Measurements from ENCODE around the gene CD52.

The CD52 gene

DNA sequence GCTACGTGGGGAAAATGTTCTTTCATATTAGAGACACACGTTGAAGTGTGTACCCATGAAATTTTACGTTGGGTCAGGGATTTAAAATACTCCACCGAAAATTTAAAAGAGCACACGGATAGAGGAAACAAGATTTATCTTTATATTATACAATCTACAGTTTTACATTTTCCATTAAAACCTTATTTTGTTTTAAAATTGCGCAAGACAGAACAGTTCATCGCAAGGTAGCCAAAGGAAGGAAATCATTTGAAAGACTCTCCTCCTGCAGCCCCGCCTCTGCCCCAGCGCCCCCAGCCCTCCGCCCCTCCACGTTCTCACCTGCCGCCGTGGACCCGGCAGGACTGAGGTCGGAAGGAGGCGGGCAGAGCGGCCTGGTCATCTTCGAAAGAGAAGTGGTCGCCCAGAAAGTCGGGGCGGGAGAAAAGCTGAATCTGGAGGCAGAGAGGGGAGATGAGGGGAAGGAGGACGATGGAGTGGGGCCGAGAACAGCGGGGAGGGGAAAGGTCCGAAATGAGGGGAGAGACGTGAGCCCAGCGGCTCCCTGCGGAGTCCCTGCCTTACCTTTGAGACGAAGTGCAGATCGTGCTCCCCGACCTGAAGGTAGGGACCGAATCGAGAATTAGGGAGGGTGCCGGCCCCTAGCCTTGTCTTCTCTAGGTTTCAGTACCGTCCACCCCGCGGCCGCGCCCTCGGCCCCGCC, 18.2 kb downstream of the CD52 start:
- peak in 1 of 2 donors; percentile 36 for DNase-seq

DNA sequence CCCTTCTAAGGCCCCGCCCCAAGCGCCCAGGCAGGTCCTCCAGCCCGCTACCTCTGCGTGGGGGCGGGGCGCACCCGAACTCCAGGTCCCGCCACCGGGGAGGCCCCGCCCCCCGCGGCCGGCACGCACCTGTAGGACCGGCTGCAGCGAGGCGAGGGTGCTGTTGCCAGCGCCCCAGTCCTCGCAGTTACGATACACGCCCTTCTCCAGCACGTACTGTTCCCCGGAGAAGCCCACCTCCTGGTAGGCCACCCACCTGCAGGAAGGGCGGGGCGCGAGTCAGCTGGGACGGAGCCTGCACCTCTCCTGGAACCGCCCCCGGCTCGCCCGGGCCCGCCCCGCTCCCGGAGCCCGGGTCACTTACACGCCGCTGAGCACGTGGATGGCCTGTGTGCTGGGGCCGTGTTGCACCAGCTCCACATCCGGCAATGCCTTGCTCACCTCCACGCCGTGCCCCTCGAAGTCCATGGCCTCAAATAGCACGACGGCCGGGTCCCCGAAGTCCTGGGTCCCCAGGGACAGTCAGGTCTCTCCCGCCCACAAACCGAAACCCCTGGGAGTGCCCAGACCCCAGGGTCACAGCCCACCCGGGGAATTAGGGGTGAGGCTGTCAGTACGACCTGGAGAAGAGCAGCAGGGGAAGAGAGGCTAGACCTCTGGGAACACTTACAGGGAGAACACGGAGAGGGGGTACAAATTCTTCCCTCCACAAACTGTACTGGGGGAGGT, 18.9 kb downstream of the CD52 start:
- peak; percentile 21 to 42 for DNase-seq

GRCh38 chr1:26337206-26337535, 19.4 kb downstream of the CD52 start:
- DNase-seq = no peak

GRCh38 chr1:26337625-26338024, 19.9 kb downstream of the CD52 start:
- no peak for DNase-seq

- no peak for DNase-seq
Observed at GRCh38 chr1:26338670-26339069, 20.9 kb downstream of the CD52 start.

DNA sequence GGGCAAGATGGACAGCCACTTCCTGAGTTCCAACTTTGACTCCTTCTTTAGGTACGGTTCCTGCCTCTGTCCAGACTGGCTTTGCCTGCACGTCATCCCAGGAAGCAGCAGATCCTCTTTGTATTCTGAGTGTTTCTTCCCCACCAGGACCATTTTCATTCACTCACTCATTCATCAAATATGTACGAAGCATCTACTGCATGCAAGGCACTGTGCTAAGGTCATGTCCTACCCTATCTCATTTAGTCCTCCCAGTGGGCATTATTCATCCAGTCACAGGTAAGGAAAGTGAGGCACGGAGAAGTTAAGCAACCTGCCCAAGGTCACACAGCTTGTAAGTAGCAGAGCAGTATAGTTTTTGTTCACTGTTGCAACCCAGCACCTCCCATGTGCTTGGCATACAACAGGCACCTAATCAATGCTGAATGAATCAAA, 22.3 kb downstream of the CD52 start:
- no peak for DNase-seq

DNA sequence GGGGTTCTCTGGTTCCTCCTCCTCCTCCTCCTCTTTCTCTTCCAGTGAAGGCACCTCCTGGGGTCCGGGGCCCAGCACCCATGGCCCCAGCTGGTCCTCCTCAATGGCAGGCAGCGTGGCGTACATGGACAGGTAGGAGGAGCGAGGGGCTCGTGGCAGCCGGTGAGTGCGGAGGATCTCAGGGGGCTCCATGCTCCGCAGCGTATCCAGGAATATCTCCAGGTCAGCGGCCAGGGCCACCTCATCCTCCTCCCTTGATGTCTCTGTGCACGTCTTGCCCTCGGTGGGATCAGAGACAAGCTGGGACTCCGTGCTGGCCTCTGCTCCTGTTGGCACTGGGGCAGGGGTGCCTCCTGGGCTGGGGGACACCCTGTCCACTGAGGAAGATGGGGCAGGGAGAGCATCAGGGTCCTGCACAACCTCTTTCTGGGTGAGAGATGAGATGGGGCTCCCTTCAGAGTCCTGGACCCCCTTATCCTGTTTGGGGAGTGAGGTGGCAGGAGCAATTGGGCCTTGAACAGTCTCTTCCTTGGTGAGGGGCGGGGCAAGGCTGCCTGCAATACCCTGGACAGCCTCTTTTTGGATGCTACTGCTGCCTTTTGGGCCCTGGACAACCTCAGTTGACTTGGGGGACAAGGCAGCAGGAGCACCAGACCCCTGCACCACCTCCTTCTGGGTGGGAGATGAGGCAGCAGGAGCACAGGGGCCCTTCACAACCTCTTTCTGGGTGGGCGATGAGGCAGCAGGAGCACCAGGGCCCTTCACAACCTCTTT, 26.6 kb downstream of the CD52 start:
- no peak for DNase-seq

- no peak for DNase-seq
Observed at GRCh38 chr1:26345718-26346117, 28.0 kb downstream of the CD52 start.

DNA sequence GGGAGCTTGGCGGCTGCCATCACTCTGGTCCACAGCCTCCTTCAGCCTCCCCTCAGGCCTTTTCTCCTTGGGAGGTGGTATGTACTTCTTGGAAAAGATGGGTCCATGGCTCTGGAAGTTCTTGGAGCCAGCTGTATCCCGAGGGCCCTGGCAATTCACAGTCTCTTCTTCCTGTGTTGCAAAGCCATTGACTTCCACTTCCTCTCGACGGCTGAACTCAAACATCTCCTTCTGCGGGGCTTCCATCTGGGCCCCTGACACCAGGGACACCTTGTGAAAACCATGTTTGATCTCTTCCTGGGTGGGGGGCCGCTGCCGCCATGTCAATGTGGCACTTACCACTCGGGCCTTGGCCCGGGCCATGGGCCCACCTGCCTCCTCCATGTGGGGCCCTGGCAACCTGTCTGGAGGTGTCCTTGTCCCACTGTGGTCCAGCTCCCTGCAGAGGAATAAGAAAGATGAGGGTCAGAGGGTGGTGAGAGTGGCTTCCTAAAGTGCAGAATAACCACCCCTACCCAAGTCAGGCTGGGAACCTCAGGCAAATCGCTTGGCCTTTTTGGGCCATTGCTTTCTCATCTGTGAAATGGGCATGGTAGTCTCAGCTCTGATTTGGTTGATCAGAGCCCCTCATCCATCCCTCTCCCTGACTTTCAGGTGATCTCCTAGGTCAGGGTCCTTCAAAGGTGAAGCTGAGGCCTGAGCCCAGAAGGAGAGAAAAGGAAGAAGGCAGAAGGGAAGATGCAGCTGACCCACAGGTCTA, 28.7 kb downstream of the CD52 start:
- DNase-seq = peak in 1 of 2 donors; percentile 8

- DNase-seq = no peak
Observed at GRCh38 chr1:26349188-26349876, 31.6 kb downstream of the CD52 start.

- DNase-seq = no peak
Observed at GRCh38 chr1:26349877-26350244, 32.1 kb downstream of the CD52 start.

- no peak for DNase-seq
Observed at GRCh38 chr1:26350343-26350700, 32.6 kb downstream of the CD52 start.

- no peak for DNase-seq
Observed at GRCh38 chr1:26350701-26351589, 33.2 kb downstream of the CD52 start.

GRCh38 chr1:26351590-26352337, 34.0 kb downstream of the CD52 start:
- no peak for DNase-seq

- DNase-seq = no peak
Observed at GRCh38 chr1:26352338-26352679, 34.6 kb downstream of the CD52 start.

- DNase-seq = no peak
Observed at GRCh38 chr1:26353210-26353859, 35.6 kb downstream of the CD52 start.

DNA sequence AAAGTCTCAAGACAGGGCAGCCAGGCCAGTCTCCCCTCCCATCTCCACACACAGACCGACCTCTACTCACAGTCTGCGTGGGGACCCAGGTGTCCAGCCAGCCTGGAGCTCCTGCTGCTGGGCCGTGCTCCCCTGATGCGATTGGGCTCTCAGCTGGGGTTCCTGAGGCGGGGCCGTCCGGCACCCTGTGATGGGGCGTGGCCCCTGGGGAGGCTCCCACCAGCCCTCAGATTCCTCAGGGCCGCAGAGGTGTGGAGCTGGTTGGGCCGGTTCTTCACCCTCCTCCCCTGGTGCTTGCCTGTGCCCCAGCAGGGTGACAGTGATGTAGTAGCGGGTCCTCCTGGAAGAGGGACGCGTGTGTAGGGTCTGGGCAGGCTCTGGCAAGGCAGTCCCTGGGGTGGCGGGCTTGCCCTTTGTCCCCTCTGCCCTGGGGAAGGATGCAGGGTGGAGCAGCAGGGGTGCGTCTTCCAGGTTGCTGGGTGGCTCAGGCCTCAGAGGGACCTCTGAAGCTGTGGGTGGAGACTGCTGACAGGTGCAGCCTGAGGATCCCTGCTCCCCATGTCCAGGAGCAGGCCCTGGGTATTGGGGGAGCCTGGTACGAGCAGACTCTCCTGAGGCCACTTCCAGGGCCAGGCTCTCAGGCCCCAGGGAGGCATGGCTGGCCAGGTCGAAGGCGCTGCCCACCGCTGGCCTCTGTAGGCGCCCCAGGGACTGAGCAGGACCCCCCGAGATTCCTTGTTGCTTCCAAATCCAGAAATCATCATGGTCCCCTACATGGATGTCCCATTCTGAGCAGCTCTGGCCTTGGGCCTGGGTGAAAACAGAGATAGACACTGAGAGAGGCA, 36.4 kb downstream of the CD52 start, which contains the start of gene CRYBG2:
TSS of gene CRYBG2 (minus strand) at position 155 of the 845 bp plus-strand sequence. CDS start 7,473 bp downstream, outside the sequence.
- DNase-seq = no peak

DNA sequence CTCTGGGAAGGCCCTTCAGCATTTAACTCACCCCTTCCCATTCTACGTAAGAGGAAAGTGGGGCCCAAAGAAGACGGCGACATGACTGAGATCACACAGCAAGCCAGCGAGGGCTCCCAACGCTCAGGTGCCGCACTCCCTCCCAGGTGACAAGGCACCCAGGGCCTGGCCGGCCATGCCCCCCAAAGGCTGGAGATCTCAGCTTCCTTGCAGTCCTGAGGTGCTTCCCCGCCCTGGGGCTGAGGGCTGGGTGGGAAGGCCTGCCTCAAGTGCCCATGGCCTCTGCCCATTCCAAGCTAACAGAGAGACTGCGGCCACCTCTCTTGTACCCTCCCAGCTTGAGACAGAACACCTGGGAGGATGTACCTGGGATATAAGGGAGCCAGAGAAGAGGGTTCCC, 37.2 kb downstream of the CD52 start:
- DNase-seq = no peak

DNA sequence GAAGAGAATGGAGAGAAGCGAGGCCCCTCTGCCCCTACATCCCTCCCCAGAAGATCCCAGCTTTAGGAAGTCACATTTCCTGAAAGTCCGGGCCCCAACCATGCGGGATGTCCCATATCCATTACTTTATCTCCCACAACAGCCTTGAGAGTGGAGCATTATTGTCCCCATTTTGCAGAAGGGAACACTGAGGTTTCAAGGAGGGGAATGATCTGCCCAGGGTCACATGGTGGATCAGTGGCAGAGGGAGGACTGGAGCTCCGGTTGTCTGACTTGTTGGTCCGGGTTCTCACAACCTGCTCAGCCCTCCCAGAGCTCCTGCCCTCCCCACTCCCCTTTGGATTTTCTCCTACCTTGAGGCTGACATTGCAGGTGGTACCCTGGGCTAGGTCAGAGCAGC, 38.3 kb downstream of the CD52 start:
- no peak for DNase-seq

Measured in inflammatory macrophage (primary cell).